Tibial artery (tissue), 4 donors: ENCODE results near the gene IL17RE.

ENCODE experiments used
- DNase-seq, 2 donors: peaks; one replicate each; pipeline ENCODE4 v3.0.0-alpha.2; 2019
- H3K27ac ChIP-seq, 2 donors: fragments of 200-600 bp; sonication (generic) in 1 of 2; 1 replicate in 1 of 2; 2 replicates in 1 of 2; pipeline ENCODE4 v1.5.1; 2018 to 2019; ENCODE audit warnings: mild to moderate bottlenecking in 1 of 2
- H3K27me3 ChIP-seq, 2 donors: fragments of 200-600 bp; sonication (generic) in 1 of 2; one replicate each; pipeline versions ENCODE4 v1.5.1 to v1.6.0; 2016 to 2019
- H3K36me3 ChIP-seq, 3 donors: fragments of 200-600 bp; sonication (generic) in 2 of 3; one replicate each; pipeline ENCODE4 v1.5.1; 2016 to 2019; ENCODE audit warnings: mild to moderate bottlenecking in 2 of 3
- H3K4me1 ChIP-seq, 4 donors: fragments of 200-600 bp; sonication (generic) in 2 of 4; 1 replicate in 3 of 4; 2 replicates in 1 of 4; pipeline ENCODE4 v1.5.1; 2016 to 2019
- H3K4me3 ChIP-seq, 2 donors: fragments of 200-600 bp; sonication (generic) in 1 of 2; 1 replicate in 1 of 2; 2 replicates in 1 of 2; pipeline ENCODE4 v1.5.1; 2018 to 2019; ENCODE audit warnings: mild to moderate bottlenecking in 2 of 2
- H3K9me3 ChIP-seq, 3 donors: fragments of 200-600 bp; sonication (generic) in 1 of 3; one replicate each; pipeline ENCODE4 v1.5.1; 2016 to 2019
- intact Hi-C: fragments of 100-400 bp; cut with DNase I; formaldehyde crosslinking; loops from one replicate; pipeline ENCODE4 v1.15.0; 2023; ENCODE audit warnings: low total_unique reads
- TF ChIP-seq, protein P1 (sequence below), 2 experiments: fragments of 200-600 bp in 1 of 2; fragments of 450-650 bp in 1 of 2; IDR thresholded peaks; one replicate each; pipeline ENCODE4 v1.5.1; 2017 to 2019; ENCODE audit warnings: antibody characterized with exemption in 2 of 2, mild to moderate bottlenecking in 1 of 2, moderate library complexity in 1 of 2

Gene IL17RE

DNA sequence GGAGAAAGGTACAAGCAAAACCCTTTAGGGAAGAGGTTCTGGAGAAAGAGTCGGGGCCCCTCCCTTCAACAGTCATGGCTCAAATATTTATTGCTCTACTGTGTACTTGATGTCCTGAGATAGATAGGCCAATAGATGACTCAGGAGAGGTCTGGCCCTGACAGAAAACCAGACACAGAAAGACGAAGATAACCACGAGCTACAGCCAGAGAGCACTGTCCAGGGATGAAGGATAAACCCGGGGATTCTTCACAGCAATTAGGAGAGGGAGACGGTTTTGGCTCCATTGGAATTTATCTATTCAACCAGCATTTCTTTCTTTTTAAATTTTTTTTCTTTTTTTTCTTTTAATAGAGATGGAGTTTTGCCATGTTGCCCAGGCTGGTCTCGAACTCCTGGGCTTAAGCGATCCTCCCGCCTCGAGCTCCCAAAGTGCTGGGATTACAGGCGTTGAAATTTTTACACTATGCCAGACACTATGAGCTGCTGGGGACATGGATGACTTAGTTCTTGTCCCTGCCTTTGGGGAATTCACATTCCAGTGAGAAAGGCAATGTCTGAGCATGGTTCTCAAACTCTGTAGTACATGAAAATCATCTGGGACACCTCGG, 18.0 kb upstream of the IL17RE start:
- DNase-seq, result no peak
- H3K27me3 ChIP-seq, result no peaks in the 10 kb centered on the region
- intact Hi-C loops, result no loop called here
- no peak overlapping the region for H3K27ac ChIP-seq
- no peaks in the 10 kb centered on the region for H3K4me1 ChIP-seq
- no peaks in the 10 kb centered on the region for H3K9me3 ChIP-seq
- TF ChIP-seq, protein P1, sequence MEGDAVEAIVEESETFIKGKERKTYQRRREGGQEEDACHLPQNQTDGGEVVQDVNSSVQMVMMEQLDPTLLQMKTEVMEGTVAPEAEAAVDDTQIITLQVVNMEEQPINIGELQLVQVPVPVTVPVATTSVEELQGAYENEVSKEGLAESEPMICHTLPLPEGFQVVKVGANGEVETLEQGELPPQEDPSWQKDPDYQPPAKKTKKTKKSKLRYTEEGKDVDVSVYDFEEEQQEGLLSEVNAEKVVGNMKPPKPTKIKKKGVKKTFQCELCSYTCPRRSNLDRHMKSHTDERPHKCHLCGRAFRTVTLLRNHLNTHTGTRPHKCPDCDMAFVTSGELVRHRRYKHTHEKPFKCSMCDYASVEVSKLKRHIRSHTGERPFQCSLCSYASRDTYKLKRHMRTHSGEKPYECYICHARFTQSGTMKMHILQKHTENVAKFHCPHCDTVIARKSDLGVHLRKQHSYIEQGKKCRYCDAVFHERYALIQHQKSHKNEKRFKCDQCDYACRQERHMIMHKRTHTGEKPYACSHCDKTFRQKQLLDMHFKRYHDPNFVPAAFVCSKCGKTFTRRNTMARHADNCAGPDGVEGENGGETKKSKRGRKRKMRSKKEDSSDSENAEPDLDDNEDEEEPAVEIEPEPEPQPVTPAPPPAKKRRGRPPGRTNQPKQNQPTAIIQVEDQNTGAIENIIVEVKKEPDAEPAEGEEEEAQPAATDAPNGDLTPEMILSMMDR (IDR thresholded peaks at IDR 0.05), result no peak
- H3K4me3 ChIP-seq, result no peak overlapping the region
- H3K36me3 ChIP-seq, result no peaks in the 10 kb centered on the region

DNA sequence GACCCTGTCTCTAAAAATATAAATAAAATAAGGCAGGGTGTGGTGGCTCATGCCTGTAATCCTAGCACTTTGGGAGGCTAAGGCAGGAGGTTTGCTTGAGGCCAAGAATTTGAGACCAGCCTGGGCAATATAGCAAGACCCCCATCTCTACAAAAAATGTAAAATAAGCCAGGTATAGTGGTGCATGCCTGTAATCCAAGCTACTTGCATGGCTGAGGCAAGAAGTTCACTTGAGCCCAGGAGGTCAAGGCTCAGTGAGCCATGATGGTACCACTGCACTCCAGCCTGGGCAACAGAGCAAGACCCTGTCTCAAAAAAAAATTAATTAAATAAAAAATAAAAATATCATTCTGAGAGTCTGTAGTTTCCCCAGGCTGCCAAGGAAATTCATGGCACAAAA, 16.3 kb upstream of the IL17RE start:
- H3K4me1 ChIP-seq, result peaks cover 0 to 8% (median 5%) of the 10 kb centered on the region in 4 donors
- H3K36me3 ChIP-seq, result no peaks in the 10 kb centered on the region
- H3K27me3 ChIP-seq, result no peaks in the 10 kb centered on the region
- H3K4me3 ChIP-seq, result no peak overlapping the region
- no peaks in the 10 kb centered on the region for H3K9me3 ChIP-seq
- no peak for DNase-seq
- TF ChIP-seq, protein P1 (IDR thresholded peaks at IDR 0.05), result no peak
- intact Hi-C loops, result no loop called here
- H3K27ac ChIP-seq, result no peak overlapping the region

DNA sequence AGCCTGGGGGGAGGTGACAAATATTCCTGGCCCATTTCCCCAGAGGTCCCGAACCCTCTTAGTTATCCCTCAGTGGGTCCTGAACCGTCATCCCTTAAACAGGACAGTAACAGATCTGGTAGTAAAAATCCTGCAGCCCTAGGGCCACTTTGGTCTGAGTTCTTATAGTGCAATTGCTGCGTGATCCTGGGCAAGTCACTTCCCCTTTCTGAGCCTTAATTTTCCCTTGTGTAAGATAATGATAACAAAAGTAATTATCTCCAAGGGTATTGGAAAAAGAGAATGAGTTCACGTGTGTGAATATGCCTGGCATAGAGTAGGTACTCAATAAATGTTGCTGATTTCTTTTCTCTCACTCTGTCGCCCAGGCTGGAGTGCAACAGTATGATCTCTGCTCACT, 15.2 kb upstream of the IL17RE start:
- DNase-seq, result no peak
- TF ChIP-seq, protein P1 (IDR thresholded peaks at IDR 0.05), result no peak
- Histone ChIP-seq H3K27ac (no peak overlapping the region), H3K27me3 (no peaks in the 10 kb centered on the region), H3K9me3 (no peaks in the 10 kb centered on the region), H3K4me1 (peaks cover 0 to 16% (median 14%) of the 10 kb centered on the region in 4 donors), H3K4me3 (no peak overlapping the region), H3K36me3 (peaks cover 0 to 1% (median 0%) of the 10 kb centered on the region in 3 donors)
- intact Hi-C loops, result no loop called here

DNA sequence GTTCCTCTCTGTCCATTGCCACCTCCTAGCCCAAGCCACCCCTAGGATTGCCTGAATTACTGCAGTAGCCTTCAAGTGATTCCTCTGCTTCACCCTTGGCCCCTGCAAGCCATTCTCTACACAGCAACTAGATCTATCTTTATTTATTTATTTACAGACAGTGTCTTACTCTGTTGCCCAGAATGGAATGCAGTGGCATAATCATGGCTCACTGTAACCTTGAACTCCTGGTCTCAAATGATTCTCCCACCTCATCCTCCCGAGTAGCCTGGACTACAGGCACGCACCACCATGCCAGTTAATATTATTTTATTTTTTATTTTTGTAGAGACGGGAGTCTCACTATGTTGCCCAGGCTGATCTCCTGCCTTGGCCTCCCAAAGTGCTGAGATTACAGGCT, 14.1 kb upstream of the IL17RE start:
- H3K27ac ChIP-seq, result no peak overlapping the region
- TF ChIP-seq, protein P1 (IDR thresholded peaks at IDR 0.05), result no peak
- H3K4me3 ChIP-seq, result no peak overlapping the region
- DNase-seq, result no peak
- H3K36me3 ChIP-seq, result peaks cover 10 to 12% (median 10%) of the 10 kb centered on the region in 3 donors
- no peaks in the 10 kb centered on the region for H3K9me3 ChIP-seq
- H3K27me3 ChIP-seq, result no peaks in the 10 kb centered on the region
- peaks cover 0 to 21% (median 17%) of the 10 kb centered on the region in 4 donors for H3K4me1 ChIP-seq
- intact Hi-C loops, result no loop called here

DNA sequence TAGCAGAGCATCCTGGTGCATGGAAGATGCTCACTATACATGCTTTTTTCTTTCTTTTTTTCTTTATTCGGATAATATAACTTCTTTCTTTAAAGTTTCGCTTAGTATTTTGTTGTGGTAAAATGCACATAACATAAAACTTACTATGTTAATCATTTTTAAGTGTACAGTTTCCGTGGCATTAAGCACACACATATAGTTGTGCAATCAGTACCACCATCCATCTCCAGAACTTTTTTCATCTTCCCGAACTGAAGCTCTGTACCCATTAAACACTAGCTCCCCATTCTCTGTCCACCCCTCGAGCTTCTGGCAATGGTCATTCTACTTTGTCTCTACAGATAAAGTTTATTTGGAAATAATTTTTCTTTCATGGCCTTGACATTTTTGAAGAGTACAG, 13.2 kb upstream of the IL17RE start:
- H3K27ac ChIP-seq, result peak overlapping the region in 1 of 2 donors; percentile 92
- no peak for DNase-seq
- peaks cover 12 to 15% (median 14%) of the 10 kb centered on the region in 3 donors for H3K36me3 ChIP-seq
- intact Hi-C loops, result no loop called here
- TF ChIP-seq, protein P1 (IDR thresholded peaks at IDR 0.05), result no peak
- H3K9me3 ChIP-seq, result no peaks in the 10 kb centered on the region
- H3K4me3 ChIP-seq, result no peak overlapping the region
- no peaks in the 10 kb centered on the region for H3K27me3 ChIP-seq
- H3K4me1 ChIP-seq, result peaks cover 0 to 28% (median 21%) of the 10 kb centered on the region in 4 donors
